NT2/D1 (cell line): Measurements from ENCODE around the gene BSG.
"Not testable (repeated sequence)": the region's sequence is repeated elsewhere in the genome, so short reads cannot be mapped to it uniquely, and the experiment has no call there.

Source experiments
- YY1 ChIP-seq: IDR thresholded peaks from 2 replicates; pipeline ENCODE4 v1.6.1; 2011; ENCODE audit not compliant: insufficient read length, insufficient read depth
- ZNF274 ChIP-seq: IDR thresholded peaks from 2 replicates; pipeline ENCODE4 v1.6.1; 2011; ENCODE audit warnings: mild to moderate bottlenecking, low read depth, low read length

- not testable (repeated sequence) for TF ChIP-seq ZNF274, YY1
These were observed 30.9 kb downstream of the BSG start for GRCh38 chr19:603302-603639.
